Measurements from ENCODE around the gene RGSL1.

GRCh38 chr1:182601416-182601786 is 151.5 kb downstream of the RGSL1 start:
- peak; percentile 100 for TF ChIP-seq RAD21 (IDR thresholded peaks at IDR 0.05)
- peak; percentile 91 for TF ChIP-seq CTCF (IDR thresholded peaks at IDR 0.05; ENCODE audit: low read depth, low read length, missing input control)
- TF ChIP-seq TAF1 (conservative IDR thresholded peaks at IDR 0.05), result no peak
- TF ChIP-seq, protein P1, sequence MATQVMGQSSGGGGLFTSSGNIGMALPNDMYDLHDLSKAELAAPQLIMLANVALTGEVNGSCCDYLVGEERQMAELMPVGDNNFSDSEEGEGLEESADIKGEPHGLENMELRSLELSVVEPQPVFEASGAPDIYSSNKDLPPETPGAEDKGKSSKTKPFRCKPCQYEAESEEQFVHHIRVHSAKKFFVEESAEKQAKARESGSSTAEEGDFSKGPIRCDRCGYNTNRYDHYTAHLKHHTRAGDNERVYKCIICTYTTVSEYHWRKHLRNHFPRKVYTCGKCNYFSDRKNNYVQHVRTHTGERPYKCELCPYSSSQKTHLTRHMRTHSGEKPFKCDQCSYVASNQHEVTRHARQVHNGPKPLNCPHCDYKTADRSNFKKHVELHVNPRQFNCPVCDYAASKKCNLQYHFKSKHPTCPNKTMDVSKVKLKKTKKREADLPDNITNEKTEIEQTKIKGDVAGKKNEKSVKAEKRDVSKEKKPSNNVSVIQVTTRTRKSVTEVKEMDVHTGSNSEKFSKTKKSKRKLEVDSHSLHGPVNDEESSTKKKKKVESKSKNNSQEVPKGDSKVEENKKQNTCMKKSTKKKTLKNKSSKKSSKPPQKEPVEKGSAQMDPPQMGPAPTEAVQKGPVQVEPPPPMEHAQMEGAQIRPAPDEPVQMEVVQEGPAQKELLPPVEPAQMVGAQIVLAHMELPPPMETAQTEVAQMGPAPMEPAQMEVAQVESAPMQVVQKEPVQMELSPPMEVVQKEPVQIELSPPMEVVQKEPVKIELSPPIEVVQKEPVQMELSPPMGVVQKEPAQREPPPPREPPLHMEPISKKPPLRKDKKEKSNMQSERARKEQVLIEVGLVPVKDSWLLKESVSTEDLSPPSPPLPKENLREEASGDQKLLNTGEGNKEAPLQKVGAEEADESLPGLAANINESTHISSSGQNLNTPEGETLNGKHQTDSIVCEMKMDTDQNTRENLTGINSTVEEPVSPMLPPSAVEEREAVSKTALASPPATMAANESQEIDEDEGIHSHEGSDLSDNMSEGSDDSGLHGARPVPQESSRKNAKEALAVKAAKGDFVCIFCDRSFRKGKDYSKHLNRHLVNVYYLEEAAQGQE (IDR thresholded peaks at IDR 0.05), result no peak
- no peak for TF ChIP-seq YY1 (IDR thresholded peaks at IDR 0.05)
- peak; percentile 86 for TF ChIP-seq MAX (IDR thresholded peaks at IDR 0.05)
- TF ChIP-seq JUND (IDR thresholded peaks at IDR 0.05), result no peak
- no peak for TF ChIP-seq SP1 (IDR thresholded peaks at IDR 0.05)
- TF ChIP-seq HNF4A (conservative IDR thresholded peaks at IDR 0.05), result no peak
- no peak for TF ChIP-seq ZBTB33 (IDR thresholded peaks at IDR 0.05)
- no peak for TF ChIP-seq EGR1 (IDR thresholded peaks at IDR 0.05; ENCODE audit: low read depth in 2 of 2)
- TF ChIP-seq ATF3 (IDR thresholded peaks at IDR 0.05), result no peak
- TF ChIP-seq RXRA (IDR thresholded peaks at IDR 0.05), result peak; percentile 76 to 93
- TF ChIP-seq GABPA (IDR thresholded peaks at IDR 0.05 in 1 of 2, conservative IDR thresholded peaks at IDR 0.05 in 1 of 2), result no peak
